GM12875 (cell line): Measurements from ENCODE around the gene WFDC2.

ENCODE experiments used
- H3K4me3 ChIP-seq: one replicate; pipeline ENCODE4 v1.5.1; 2011; ENCODE audit warnings: low read depth, low read length, control low read depth
- TF ChIP-seq, protein P1 (sequence below): IDR thresholded peaks from 2 replicates; pipeline ENCODE4 v1.5.1; 2011; ENCODE audit warnings: low read depth, mild to moderate bottlenecking, control low read depth, inconsistent platforms, low read length, moderate library complexity, borderline replicate concordance; ENCODE audit not compliant: insufficient read depth

Gene WFDC2

DNA sequence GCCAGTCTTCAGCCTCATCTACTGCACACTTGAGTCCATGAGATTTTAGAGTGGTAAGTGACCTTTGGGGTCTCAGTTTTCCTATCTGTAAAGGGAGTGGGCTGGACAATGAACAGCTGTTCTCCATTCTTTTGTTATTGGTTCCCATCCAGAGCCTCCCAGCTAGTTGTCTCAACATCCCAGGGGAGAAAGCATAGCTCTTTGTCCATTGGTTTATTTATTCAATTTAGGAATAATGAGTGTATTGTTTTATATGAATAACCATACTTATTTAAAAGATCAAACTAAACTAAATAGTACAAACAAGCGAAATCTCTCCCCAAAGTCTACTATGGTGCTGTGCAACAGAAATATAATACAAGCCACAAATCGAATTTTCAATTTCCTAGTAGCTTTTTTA, 39.9 kb upstream of the WFDC2 start:
- H3K4me3 ChIP-seq, result no peak overlapping the region

DNA sequence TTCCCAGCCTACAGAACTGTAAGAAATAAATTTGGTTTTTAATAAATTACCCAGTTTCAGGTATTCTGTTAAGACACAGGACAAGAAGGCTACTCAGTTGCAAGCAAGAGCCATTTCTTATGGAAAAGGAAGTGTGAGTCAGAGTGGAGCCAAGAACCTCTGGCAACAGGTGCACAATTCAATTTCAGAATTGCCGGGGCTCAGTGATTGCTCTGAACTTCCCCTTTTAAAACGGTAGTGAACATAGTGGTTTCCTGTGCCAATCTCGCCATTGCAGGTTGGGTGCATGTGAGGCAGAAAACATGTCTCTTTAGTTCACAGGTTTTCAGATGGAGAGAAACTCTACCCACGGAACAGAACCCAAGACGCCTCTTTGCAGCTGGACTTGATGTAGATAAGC, 37.3 kb upstream of the WFDC2 start:
- H3K4me3 ChIP-seq, result no peak overlapping the region
- TF ChIP-seq, protein P1, sequence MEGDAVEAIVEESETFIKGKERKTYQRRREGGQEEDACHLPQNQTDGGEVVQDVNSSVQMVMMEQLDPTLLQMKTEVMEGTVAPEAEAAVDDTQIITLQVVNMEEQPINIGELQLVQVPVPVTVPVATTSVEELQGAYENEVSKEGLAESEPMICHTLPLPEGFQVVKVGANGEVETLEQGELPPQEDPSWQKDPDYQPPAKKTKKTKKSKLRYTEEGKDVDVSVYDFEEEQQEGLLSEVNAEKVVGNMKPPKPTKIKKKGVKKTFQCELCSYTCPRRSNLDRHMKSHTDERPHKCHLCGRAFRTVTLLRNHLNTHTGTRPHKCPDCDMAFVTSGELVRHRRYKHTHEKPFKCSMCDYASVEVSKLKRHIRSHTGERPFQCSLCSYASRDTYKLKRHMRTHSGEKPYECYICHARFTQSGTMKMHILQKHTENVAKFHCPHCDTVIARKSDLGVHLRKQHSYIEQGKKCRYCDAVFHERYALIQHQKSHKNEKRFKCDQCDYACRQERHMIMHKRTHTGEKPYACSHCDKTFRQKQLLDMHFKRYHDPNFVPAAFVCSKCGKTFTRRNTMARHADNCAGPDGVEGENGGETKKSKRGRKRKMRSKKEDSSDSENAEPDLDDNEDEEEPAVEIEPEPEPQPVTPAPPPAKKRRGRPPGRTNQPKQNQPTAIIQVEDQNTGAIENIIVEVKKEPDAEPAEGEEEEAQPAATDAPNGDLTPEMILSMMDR, result no peak

More for the DNA sequence above, 39.9 kb upstream of the WFDC2 start:
- TF ChIP-seq, protein P1, result no peak

DNA sequence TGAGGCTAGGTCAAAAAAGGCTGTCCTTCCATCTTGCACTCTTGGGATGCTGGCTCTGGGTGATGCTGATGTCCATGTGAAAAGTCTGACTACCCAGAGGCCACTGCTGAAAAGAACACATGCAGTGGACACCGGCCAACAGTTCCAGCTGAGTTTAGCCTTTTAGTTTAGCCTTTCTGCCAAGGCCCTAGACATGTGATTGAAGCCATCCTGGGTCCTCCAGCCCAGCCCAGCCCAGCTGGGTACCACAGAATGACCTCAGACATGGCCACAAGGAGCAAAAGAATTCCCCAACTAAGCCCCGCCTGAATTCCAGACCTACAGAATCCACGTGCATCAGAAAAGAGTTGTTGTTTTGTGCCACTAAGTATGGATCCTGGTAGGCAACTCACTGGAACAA, 36.2 kb upstream of the WFDC2 start:
- TF ChIP-seq, protein P1, result no peak

DNA sequence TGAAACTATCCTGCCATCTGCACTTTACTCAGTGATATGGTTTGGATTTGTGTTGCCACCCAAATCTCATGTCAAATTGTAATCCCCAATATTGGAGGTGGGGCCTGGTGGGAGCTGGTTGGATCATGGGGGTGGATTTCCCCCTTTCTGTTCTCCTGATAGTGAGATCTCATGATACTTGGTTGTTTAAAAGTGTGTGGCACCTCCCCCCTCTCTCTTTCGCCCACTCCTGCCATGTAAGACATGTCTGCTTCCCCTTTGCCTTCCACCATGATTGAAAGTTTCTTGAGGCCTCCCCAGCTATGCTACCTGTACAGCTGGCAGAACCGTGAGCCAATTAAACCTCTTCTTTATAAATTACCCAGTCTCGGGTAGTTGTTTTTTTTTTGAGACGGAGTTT, 35.6 kb upstream of the WFDC2 start:
- TF ChIP-seq, protein P1, result no peak
- no peak overlapping the region for H3K4me3 ChIP-seq

More for the DNA sequence above, 36.2 kb upstream of the WFDC2 start:
- H3K4me3 ChIP-seq, result no peak overlapping the region

DNA sequence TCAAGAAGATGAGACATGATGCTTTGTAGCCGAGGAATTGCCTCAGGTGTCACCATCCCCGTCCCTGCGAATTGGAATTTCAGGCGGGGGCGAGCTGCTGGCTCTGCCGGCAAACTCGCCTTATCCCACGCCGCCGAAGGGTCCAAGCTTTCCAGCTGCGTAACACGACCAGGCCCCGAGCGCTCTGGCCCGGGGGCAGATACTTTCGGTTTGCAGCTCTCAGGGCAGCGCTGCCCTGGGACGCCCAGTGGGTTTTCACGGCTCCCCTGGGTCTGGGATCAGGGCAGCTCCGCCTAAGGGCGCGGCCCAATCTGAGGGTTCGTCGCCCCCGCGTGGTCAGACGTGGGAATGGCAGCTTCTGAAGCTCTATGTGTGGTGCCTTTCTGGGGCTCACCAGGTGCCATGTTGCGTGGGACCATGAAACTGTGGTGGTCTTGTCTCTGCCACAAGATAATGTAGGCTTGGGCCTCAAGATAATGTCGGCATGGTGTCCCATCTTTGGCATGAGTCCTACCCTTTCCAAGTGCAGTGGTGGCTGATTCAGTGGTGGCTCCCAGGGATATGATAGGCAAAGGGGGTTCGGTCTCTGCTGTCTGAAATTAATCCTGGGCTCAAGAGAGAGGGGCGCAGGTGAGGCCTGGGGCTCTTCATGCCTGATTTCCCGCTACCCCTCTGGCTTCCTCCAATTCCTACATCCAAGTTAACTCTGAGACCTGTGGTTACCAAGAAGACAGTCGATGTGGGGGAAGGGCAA, 32.6 kb upstream of the WFDC2 start:
- TF ChIP-seq, protein P1, result peak; percentile 92
- peak overlapping the region; percentile 3 for H3K4me3 ChIP-seq

DNA sequence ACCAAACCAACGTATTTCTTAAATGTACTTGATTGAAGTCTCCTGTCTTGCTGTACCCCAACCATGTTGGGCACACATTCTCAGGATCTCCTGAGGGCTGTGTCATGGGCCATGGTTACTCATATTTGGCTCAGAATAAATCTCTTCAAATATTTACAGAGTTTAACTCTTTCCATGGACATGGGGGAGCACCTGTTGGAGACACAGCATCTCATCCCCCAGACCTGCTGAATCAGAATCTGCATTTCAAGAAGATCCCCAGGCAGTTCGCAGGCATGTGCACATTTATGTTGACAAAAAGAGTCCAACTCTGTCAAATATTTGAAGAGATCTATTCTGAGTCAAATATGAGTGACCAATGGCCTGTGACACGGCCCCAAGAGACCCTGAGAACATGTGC, 29.1 kb upstream of the WFDC2 start:
- no peak overlapping the region for H3K4me3 ChIP-seq
- TF ChIP-seq, protein P1, result no peak
